Pancreas (tissue), 10 donors: ENCODE results near the gene PACRG. TPM values are rescaled to one million over a fixed set of nuclear protein-coding genes. Genes with fewer than 3 reads are reported as not detected.

ENCODE experiments used
- ATAC-seq, 4 donors: fragments of 200-7000 bp; cut with Tn5 transposase; one replicate each; pipeline versions ENCODE4 v1.8.0 to v1.9.1; 2020; ENCODE audit warnings: mild to moderate bottlenecking in 4 of 4, moderate library complexity in 4 of 4
- DNase-seq, 6 donors: peaks; one replicate each; pipeline ENCODE4 v3.0.0-alpha.2; 2020
- FAIRE-seq: peaks from 2 replicates; lab custom pipeline; 2012; peaks lifted over from hg19 to GRCh38; lab: Jason Lieb, UNC
- H3K27ac ChIP-seq, 4 donors: fragments of 200-600 bp; sonication (generic); 1 replicate in 3 of 4; 2 replicates in 1 of 4; pipeline versions ENCODE4 v1.5.0 to v1.8.0; 2020
- H3K27me3 ChIP-seq, 4 donors: fragments of 200-600 bp; one replicate each; pipeline ENCODE4 v1.8.0; 2021
- H3K36me3 ChIP-seq, 3 donors: fragments of 200-600 bp; sonication (generic) in 1 of 3; one replicate each; pipeline versions ENCODE4 v1.5.0 to v1.8.0; 2020 to 2021
- H3K4me1 ChIP-seq, 3 donors: fragments of 200-600 bp; one replicate each; pipeline ENCODE4 v1.8.0; 2021
- H3K4me3 ChIP-seq, 4 donors: fragments of 200-600 bp; sonication (generic) in 2 of 4; one replicate each; pipeline versions ENCODE4 v1.5.0 to v1.8.0; 2020 to 2021
- H3K9me3 ChIP-seq, 4 donors: fragments of 200-600 bp; one replicate each; pipeline ENCODE4 v1.8.0; 2021
- CTCF ChIP-seq, 4 donors: fragments of 200-600 bp; sonication (generic) in 3 of 4; IDR thresholded peaks; one replicate each; pipeline versions ENCODE4 v1.5.0 to v1.8.0; 2021; ENCODE audit warnings: antibody characterized with exemption in 4 of 4
- WGBS, 2 donors: extraction: QIAGEN DNeasy Blood & Tissue Kit; methylation state at CpG; one replicate each; pipeline ENCODE4 v1.1.7; 2013; 5-methylcytosine and 5-hydroxymethylcytosine counted together
- intact Hi-C, 3 donors: fragments of 100-400 bp; cut with DNase I; formaldehyde crosslinking; loops; one replicate each; pipeline versions ENCODE4 v1.11.1 to v1.14.2; 2022
- polyA plus RNA-seq, 2 donors: library from polyadenylated mRNA; stranded (reverse); fragments of 200-250 nt; gene quantifications; one replicate each; pipeline ENCODE4 v1.2.3, GENCODE V29; 2013
- total RNA-seq, 6 donors: library from RNA; stranded (reverse); fragmentation: NEBNext Ultra II Directional in 4 of 6; extraction: Animal tissue kit (Norgen Biotek cat#: 25700) in 4 of 6; gene quantifications; one replicate each; pipeline versions ENCODE4 v1.2.1 to v1.2.4, GENCODE V29; 2021 to 2023
- donor health status: healthy with polysubstance abuse.
- donor health status: DM: no; HTN: no; CAD: no; lungs with moderate emphysema.
- donor health status: DM: no; HTN: no; CAD: no.
- donor health status: control.
- donor health status: control.
- donor health status: Bipolar disorder and iron deficiency.
- donor health status: DM: yes; HTN: yes; CAD: no.
- donor health status: DM: no; HTN: no; CAD: no.
- donor health status: DM: no; HTN: no; CAD: no.
- donor health status: DM: yes; HTN: yes; CAD: no.

The PACRG gene
- total and polyA plus RNA-seq, 8 donors: 2.5 to 7.1 (median 3.5) TPM

GRCh38 chr6:162907876-162908481 lies 180.2 kb downstream of the PACRG start:
- Histone ChIP-seq H3K27ac (no peak overlapping the region), H3K4me1 (no peaks in the 10 kb centered on the region), H3K36me3 (no peaks in the 10 kb centered on the region), H3K27me3 (no peaks in the 10 kb centered on the region), H3K4me3 (no peak overlapping the region), H3K9me3 (no peaks in the 10 kb centered on the region)
- 65 to 70% methylated on average over 2 of the region's 2 CpGs for WGBS, 2 donors
- intact Hi-C loops: no loop called here
- DNase-seq (no peak), ATAC-seq (no peak), FAIRE-seq (no peak)
- peak in 2 of 4 donors; percentile 9 to 20 for TF ChIP-seq CTCF (IDR thresholded peaks at IDR 0.05)

- no peaks in the 10 kb centered on the region for H3K27me3 ChIP-seq
- intact Hi-C loops: no loop called here
- DNase-seq: no peak
- no peaks in the 10 kb centered on the region for H3K4me1 ChIP-seq
- H3K9me3 ChIP-seq: no peaks in the 10 kb centered on the region
- no peak overlapping the region for H3K27ac ChIP-seq
- ATAC-seq: no peak
- no peak for FAIRE-seq
- H3K36me3 ChIP-seq: no peaks in the 10 kb centered on the region
- whole genome bisulfite sequencing, 2 donors: 88 to 93% methylated on average over 5 of the region's 5 CpGs
- no peak overlapping the region for H3K4me3 ChIP-seq
- no peak for TF ChIP-seq CTCF (IDR thresholded peaks at IDR 0.05)
Measured at GRCh38 chr6:162913206-162913605, 185.4 kb downstream of the PACRG start.

- no peaks in the 10 kb centered on the region for H3K9me3 ChIP-seq
- WGBS, 2 donors: 43 to 93% methylated on average over 1 of the region's 1 CpG
- FAIRE-seq: no peak
Measured at GRCh38 chr6:162917506-162917905, 189.7 kb downstream of the PACRG start.

GRCh38 chr6:162921062-162921461 lies 193.3 kb downstream of the PACRG start:
- H3K4me1 ChIP-seq: no peaks in the 10 kb centered on the region
- no peaks in the 10 kb centered on the region for H3K27me3 ChIP-seq
- no peak for TF ChIP-seq CTCF (IDR thresholded peaks at IDR 0.05)
- ATAC-seq: no peak
- no peak overlapping the region for H3K27ac ChIP-seq
- WGBS, 2 donors: 74 to 80% methylated on average over 6 of the region's 6 CpGs
- no peaks in the 10 kb centered on the region for H3K36me3 ChIP-seq
- no peak overlapping the region for H3K4me3 ChIP-seq
- no peak for DNase-seq
- FAIRE-seq: no peak
- intact Hi-C loops: no loop called here
- H3K9me3 ChIP-seq: no peaks in the 10 kb centered on the region

More at GRCh38 chr6:162917506-162917905, 189.7 kb downstream of the PACRG start:
- intact Hi-C loops: no loop called here
- H3K27me3 ChIP-seq: no peaks in the 10 kb centered on the region
- no peaks in the 10 kb centered on the region for H3K4me1 ChIP-seq
- ATAC-seq: no peak
- DNase-seq: no peak
- H3K27ac ChIP-seq: no peak overlapping the region
- no peak for TF ChIP-seq CTCF (IDR thresholded peaks at IDR 0.05)
- H3K36me3 ChIP-seq: no peaks in the 10 kb centered on the region
- no peak overlapping the region for H3K4me3 ChIP-seq

GRCh38 chr6:162921510-162922040 lies 193.8 kb downstream of the PACRG start:
- intact Hi-C loops: no loop called here
- H3K9me3 ChIP-seq: no peaks in the 10 kb centered on the region
- WGBS, 2 donors: 71 to 77% methylated on average over 7 of the region's 7 CpGs

More at GRCh38 chr6:162921510-162922040, 193.8 kb downstream of the PACRG start:
- H3K27me3 ChIP-seq: no peaks in the 10 kb centered on the region
- H3K27ac ChIP-seq: no peak overlapping the region
- ATAC-seq (no peak), FAIRE-seq (no peak), DNase-seq (no peak)
- H3K4me3 ChIP-seq: no peak overlapping the region
- no peaks in the 10 kb centered on the region for H3K4me1 ChIP-seq
- no peak for TF ChIP-seq CTCF (IDR thresholded peaks at IDR 0.05)
- H3K36me3 ChIP-seq: no peaks in the 10 kb centered on the region
